HepG2 (cell line): ENCODE results near the gene ECSIT. TPM values are rescaled to one million over a fixed set of nuclear protein-coding genes. Genes with fewer than 3 reads are reported as not detected.

Experiments
- ARHGAP35 ChIP-seq: sonication (generic); formaldehyde crosslinking; IDR thresholded peaks from 2 replicates; pipeline ENCODE4 v1.9.0; 2022; ENCODE audit warnings: mild to moderate bottlenecking, inconsistent platforms, moderate library complexity, missing genetic modification reagents, borderline replicate concordance
- LCORL ChIP-seq, 2 experiments: fragments of 450-650 bp in 1 of 2; sonication (generic) in 1 of 2; formaldehyde crosslinking in 1 of 2; IDR thresholded peaks; 2 replicates each; pipeline versions ENCODE4 v1.5.0 to v1.6.1; 2017 to 2020; ENCODE audit warnings: antibody characterized with exemption in 1 of 2, missing genetic modification reagents in 1 of 2
- TBP ChIP-seq: sonication (generic); formaldehyde crosslinking; IDR thresholded peaks from 2 replicates; pipeline ENCODE4 v1.5.0; 2020; ENCODE audit warnings: missing genetic modification reagents
- ZEB1 ChIP-seq: IDR thresholded peaks from 2 replicates; pipeline ENCODE4 v1.6.1; 2012; ENCODE audit warnings: mild to moderate bottlenecking, low read depth, inconsistent platforms; ENCODE audit not compliant: insufficient replicate concordance
- ZNF607 ChIP-seq: sonication (generic); formaldehyde crosslinking; IDR thresholded peaks from 2 replicates; pipeline ENCODE4 v1.5.1; 2020; ENCODE audit warnings: missing genetic modification reagents, mild to moderate bottlenecking, borderline replicate concordance
- ZNF737 ChIP-seq: sonication (generic); formaldehyde crosslinking; IDR thresholded peaks from 2 replicates; pipeline ENCODE4 v1.5.0; 2020; ENCODE audit warnings: missing genetic modification reagents, mild to moderate bottlenecking, borderline replicate concordance
- ZNF790 ChIP-seq: sonication (generic); formaldehyde crosslinking; IDR thresholded peaks from 2 replicates; pipeline ENCODE4 v1.8.0; 2022; ENCODE audit warnings: missing genetic modification reagents, mild to moderate bottlenecking, borderline replicate concordance
- polyA plus RNA-seq, 8 experiments: library from polyadenylated mRNA; depleted of rRNA in 3 of 8; stranded (reverse) in 7 of 8; unstranded in 1 of 8; fragments of >200 nt; fragmentation: Illumina TruSeq in 4 of 8; extraction: Trizol in 4 of 8; gene quantifications; 2 replicates each; pipeline versions ENCODE4 v1.2.1 to v1.2.3, GENCODE V29; 2011 to 2016; ENCODE audit warnings: low read depth in 4 of 8, missing spikeins in 1 of 8, mixed read lengths in 1 of 8; ENCODE audit not compliant: insufficient read depth in 1 of 8
- total RNA-seq, 5 experiments: library from RNA; depleted of rRNA; stranded (reverse); fragments of >200 nt; fragmentation: Illumina TruSeq; extraction: Trizol; gene quantifications; 2 replicates each; pipeline ENCODE4 v1.2.3, GENCODE V29; 2016; ENCODE audit warnings: low read depth in 1 of 5
- TF ChIP-seq, protein P1 (sequence below): sonication (generic); formaldehyde crosslinking; IDR thresholded peaks from 2 replicates; pipeline ENCODE4 v1.5.0; 2020; ENCODE audit warnings: mild to moderate bottlenecking, missing genetic modification reagents
- TF ChIP-seq, protein P2 (sequence below): IDR thresholded peaks from 2 replicates; pipeline ENCODE4 v1.6.1; 2016; ENCODE audit warnings: missing genetic modification reagents, missing compliant biosample characterization
- TF ChIP-seq, protein P3 (sequence below): sonication (generic); formaldehyde crosslinking; IDR thresholded peaks from 2 replicates; pipeline ENCODE4 v1.4.0; 2020; ENCODE audit warnings: mild to moderate bottlenecking, missing genetic modification reagents
- TF ChIP-seq, protein P4 (sequence below): sonication (generic); formaldehyde crosslinking; IDR thresholded peaks from 2 replicates; pipeline ENCODE4 v1.4.0; 2020; ENCODE audit warnings: missing genetic modification reagents
- TF ChIP-seq, protein P5 (sequence below): sonication (generic); formaldehyde crosslinking; IDR thresholded peaks from 2 replicates; pipeline ENCODE4 v1.9.0; 2022; ENCODE audit warnings: low read depth, missing genetic modification reagents
- TF ChIP-seq, protein P6 (sequence below): sonication (generic); formaldehyde crosslinking; IDR thresholded peaks from 2 replicates; pipeline ENCODE4 v1.8.0; 2022; ENCODE audit warnings: missing genetic modification reagents, mild to moderate bottlenecking, moderate library complexity, borderline replicate concordance

Gene ECSIT
- total and polyA plus RNA-seq, 2 of the 13 experiments (the other 11 are each of a cell fraction or from before 2014, with no cell fraction given) = 36.4 to 62.3 TPM

DNA sequence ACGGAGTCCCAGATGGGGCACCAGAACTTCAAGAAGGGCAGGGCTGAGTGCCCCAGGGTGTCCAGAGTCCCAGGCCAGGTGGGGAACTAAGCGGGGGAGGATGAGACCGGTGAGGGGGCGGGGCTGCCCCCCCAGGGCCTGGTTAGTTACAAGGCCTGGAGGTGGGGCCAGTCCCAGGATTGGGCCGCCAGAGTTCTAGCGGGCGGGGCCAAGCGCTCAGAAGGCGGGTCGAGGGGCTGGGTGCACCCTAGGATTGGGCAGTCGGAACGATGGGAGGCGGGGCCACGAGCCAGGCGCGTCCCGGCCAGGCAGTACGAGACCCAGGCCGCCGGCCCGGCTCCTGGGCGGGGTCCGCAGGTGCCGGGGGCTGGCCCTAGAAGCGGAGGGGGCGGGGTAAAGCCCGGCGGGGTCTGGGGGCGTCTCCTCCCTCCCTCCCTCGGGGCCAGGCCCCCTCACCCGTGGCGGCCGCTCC lies 23.9 kb downstream of the ECSIT start (continued):
- TF ChIP-seq, protein P1, sequence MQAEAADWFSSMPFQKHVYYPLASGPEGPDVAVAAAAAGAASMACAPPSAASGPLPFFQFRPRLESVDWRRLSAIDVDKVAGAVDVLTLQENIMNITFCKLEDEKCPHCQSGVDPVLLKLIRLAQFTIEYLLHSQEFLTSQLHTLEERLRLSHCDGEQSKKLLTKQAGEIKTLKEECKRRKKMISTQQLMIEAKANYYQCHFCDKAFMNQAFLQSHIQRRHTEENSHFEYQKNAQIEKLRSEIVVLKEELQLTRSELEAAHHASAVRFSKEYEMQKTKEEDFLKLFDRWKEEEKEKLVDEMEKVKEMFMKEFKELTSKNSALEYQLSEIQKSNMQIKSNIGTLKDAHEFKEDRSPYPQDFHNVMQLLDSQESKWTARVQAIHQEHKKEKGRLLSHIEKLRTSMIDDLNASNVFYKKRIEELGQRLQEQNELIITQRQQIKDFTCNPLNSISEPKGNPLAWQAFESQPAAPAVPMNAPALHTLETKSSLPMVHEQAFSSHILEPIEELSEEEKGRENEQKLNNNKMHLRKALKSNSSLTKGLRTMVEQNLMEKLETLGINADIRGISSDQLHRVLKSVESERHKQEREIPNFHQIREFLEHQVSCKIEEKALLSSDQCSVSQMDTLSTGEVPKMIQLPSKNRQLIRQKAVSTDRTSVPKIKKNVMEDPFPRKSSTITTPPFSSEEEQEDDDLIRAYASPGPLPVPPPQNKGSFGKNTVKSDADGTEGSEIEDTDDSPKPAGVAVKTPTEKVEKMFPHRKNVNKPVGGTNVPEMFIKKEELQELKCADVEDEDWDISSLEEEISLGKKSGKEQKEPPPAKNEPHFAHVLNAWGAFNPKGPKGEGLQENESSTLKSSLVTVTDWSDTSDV (CRISPR knock-in tag) = no peak
- TF ChIP-seq, protein P2, sequence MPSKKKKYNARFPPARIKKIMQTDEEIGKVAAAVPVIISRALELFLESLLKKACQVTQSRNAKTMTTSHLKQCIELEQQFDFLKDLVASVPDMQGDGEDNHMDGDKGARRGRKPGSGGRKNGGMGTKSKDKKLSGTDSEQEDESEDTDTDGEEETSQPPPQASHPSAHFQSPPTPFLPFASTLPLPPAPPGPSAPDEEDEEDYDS (CRISPR knock-in tag) = peak; percentile 57
- TF ChIP-seq ZEB1 (no peak), TBP (no peak), ZNF737 (CRISPR knock-in tag) (no peak), ARHGAP35 (CRISPR knock-in tag) (peak; percentile 32; the same call in 1 of the 2 replicates), ZNF607 (CRISPR knock-in tag) (peak; percentile 83; the same call in 1 of the 2 replicates), ZNF790 (CRISPR knock-in tag) (no peak), LCORL (IDR thresholded peaks at IDR 0.05) (no peak), LCORL (CRISPR knock-in tag; IDR thresholded peaks at IDR 0.05) (0 out of 2 replicates have a peak, but pooled peaks have one; percentile 24)
- TF ChIP-seq, protein P3, sequence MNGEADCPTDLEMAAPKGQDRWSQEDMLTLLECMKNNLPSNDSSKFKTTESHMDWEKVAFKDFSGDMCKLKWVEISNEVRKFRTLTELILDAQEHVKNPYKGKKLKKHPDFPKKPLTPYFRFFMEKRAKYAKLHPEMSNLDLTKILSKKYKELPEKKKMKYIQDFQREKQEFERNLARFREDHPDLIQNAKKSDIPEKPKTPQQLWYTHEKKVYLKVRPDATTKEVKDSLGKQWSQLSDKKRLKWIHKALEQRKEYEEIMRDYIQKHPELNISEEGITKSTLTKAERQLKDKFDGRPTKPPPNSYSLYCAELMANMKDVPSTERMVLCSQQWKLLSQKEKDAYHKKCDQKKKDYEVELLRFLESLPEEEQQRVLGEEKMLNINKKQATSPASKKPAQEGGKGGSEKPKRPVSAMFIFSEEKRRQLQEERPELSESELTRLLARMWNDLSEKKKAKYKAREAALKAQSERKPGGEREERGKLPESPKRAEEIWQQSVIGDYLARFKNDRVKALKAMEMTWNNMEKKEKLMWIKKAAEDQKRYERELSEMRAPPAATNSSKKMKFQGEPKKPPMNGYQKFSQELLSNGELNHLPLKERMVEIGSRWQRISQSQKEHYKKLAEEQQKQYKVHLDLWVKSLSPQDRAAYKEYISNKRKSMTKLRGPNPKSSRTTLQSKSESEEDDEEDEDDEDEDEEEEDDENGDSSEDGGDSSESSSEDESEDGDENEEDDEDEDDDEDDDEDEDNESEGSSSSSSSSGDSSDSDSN (CRISPR knock-in tag) = no peak
- TF ChIP-seq, protein P4, sequence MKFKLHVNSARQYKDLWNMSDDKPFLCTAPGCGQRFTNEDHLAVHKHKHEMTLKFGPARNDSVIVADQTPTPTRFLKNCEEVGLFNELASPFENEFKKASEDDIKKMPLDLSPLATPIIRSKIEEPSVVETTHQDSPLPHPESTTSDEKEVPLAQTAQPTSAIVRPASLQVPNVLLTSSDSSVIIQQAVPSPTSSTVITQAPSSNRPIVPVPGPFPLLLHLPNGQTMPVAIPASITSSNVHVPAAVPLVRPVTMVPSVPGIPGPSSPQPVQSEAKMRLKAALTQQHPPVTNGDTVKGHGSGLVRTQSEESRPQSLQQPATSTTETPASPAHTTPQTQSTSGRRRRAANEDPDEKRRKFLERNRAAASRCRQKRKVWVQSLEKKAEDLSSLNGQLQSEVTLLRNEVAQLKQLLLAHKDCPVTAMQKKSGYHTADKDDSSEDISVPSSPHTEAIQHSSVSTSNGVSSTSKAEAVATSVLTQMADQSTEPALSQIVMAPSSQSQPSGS (CRISPR knock-in tag) = no peak
- TF ChIP-seq, protein P5, sequence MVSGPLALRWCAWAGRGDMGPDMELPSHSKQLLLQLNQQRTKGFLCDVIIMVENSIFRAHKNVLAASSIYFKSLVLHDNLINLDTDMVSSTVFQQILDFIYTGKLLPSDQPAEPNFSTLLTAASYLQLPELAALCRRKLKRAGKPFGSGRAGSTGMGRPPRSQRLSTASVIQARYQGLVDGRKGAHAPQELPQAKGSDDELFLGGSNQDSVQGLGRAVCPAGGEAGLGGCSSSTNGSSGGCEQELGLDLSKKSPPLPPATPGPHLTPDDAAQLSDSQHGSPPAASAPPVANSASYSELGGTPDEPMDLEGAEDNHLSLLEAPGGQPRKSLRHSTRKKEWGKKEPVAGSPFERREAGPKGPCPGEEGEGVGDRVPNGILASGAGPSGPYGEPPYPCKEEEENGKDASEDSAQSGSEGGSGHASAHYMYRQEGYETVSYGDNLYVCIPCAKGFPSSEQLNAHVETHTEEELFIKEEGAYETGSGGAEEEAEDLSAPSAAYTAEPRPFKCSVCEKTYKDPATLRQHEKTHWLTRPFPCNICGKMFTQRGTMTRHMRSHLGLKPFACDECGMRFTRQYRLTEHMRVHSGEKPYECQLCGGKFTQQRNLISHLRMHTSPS (CRISPR knock-in tag) = no peak
- TF ChIP-seq, protein P6, sequence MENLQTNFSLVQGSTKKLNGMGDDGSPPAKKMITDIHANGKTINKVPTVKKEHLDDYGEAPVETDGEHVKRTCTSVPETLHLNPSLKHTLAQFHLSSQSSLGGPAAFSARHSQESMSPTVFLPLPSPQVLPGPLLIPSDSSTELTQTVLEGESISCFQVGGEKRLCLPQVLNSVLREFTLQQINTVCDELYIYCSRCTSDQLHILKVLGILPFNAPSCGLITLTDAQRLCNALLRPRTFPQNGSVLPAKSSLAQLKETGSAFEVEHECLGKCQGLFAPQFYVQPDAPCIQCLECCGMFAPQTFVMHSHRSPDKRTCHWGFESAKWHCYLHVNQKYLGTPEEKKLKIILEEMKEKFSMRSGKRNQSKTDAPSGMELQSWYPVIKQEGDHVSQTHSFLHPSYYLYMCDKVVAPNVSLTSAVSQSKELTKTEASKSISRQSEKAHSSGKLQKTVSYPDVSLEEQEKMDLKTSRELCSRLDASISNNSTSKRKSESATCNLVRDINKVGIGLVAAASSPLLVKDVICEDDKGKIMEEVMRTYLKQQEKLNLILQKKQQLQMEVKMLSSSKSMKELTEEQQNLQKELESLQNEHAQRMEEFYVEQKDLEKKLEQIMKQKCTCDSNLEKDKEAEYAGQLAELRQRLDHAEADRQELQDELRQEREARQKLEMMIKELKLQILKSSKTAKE (CRISPR knock-in tag) = no peak
